GM21737 (cell line): Measurements from ENCODE around the gene NRIP2.
"Not testable (repeated sequence)": the region's sequence is repeated elsewhere in the genome, so short reads cannot be mapped to it uniquely, and the experiment has no call there.

Experiments used
- ATAC-seq: cut with Tn5 transposase; IDR thresholded peaks from one replicate; pipeline ENCODE4 v1.9.1; 2021; ENCODE audit warnings: mild to moderate bottlenecking, moderate library complexity; ENCODE audit not compliant: unreplicated experiment

Gene NRIP2, protein sequence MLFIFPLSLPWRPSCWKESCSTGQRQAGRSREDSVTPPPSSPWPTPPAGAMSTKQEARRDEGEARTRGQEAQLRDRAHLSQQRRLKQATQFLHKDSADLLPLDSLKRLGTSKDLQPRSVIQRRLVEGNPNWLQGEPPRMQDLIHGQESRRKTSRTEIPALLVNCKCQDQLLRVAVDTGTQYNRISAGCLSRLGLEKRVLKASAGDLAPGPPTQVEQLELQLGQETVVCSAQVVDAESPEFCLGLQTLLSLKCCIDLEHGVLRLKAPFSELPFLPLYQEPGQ

DNA sequence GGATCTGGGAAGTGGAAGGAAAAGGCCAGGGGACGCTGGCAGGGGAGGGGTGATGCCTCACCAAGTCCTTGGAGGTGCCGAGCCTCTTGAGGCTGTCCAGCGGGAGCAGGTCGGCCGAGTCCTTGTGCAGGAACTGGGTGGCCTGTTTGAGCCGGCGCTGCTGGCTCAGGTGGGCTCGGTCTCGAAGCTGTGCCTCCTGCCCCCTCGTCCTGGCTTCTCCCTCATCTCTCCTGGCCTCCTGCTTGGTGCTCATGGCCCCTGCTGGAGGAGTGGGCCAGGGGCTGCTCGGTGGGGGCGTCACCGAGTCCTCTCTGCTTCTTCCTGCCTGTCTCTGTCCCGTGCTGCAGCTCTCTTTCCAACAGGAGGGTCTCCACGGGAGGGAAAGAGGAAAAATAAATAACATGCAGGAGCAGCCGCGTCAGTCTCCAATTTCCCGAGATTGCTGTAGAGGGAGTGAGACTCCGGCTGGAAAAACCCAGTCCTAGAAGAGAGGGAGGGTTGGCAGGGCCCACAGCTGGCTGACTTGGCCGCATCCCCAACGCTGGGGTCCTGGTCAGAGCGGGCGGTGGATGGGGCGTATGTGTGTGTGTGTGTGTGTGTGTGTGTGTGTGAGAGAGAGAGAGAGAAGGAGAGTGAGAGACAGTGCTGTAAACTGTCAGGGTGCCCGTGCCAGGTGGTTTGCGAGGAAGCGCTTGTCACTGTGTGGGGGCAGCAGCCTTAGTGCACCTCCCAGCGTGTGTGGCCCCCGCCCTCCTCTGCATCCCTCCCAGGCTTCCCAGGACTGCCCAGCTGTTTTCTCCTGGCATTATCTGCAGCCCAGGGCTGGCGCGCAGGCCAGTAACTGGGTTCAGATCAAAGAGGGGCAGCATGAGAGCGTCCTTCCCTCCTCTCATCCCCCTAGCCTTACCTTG is at the start of gene NRIP2:
TSS of gene NRIP2 (minus strand) at position 455 of the 911 bp plus-strand sequence. CDS start at position 403, 52 bp downstream.
- ATAC-seq = no peak

DNA sequence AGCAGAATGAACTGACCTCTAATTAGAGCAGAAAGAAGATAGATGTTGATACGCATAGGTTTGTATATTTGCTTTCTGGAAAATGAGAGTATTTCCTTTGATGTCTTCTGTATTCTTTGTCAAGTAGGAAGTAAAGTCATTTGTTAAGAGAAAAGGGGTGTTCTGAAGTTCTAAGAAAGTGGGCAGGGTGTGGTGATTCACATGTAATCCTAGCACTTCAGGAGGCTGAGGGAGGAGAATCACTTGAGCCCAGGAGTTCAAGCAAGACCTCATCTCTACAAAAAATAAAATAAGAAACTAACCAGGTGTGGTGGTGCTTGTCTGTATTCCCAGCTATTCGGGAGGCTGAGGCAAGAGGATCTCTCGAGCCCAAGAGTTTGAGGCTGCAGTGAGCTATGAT is 45.0 kb upstream of the NRIP2 start:
- no peak for ATAC-seq

DNA sequence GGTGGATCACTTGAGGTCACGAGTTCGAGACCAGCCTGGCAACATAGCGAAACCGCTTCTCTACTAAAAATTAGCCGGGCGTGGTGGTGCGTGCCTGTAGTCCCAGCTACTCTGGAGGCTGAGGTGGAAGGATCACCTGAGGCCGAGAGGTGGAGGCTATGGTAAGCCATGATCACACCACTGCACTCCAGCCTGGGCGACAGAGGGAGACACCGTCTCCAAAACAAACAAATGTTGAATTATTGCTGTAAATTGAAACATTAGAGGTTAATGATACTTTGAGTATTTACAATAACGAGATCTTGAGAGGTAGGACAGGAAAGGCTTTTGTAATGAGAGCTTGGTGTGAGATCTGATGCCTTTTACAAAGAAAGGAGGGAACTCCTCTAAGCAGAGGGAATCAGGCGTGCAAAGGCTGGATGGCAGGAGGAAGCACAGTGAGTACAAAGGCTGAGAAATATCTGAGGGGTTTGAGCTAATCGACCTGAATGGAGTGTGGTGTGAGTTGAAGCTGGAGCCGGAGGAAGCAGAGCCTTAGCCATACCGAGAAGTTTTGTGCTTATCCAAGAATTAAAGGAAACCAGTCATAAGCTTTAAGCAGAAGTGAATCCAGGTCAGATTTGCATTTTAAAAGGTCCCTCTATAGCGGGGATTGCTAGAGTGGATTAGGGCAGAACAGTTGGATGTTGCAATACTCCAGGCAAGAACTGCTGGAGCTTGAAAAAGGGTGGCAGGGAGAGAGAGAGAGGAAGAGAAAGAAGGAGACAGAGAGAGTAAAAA is 43.3 kb upstream of the NRIP2 start:
- ATAC-seq = no peak

DNA sequence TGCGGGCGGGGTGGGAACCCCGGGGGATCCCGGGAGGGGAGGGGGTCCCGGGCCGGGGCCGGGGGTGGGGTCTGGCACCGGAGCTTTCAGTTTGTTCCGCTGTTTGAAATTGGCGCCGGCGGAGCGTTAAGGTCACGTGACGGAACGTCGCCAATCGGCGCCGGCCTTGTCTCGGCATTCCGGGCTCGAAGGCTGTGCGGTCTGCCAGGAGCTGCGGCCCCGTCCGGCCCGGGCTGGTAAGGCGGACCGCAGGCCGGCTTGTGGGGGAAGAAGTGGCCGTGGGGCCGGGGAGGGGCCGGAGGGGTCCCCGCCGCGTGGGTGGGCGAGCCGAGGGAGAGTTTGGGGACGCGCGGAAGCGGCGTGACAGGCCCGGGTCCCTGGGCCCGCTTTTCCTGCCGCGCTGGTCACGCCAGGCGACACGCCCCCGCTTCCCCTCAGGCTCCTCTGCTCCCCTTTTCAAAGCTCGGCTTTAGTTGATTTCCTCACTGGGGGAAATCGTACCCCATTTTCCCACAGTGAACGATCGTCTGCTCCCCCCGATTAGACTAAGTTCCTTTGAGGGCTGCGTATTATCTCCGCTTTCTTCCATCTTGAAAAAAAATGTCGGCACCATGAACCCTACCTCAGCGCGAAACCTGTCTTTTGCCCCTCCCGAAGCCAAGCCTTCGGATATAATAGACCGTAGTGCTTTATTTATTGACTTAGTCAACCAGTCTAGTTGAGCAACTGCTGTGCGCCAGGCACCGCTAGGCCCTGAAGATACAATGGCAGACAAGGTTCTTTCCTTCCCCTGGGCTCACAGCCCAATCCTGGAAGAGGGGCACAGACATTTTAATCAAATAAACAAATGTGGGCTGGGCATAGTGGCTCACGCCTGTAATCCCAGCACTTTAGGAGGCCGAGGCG is 42.5 kb upstream of the NRIP2 start, which contains the start of the genes FOXM1 and RHNO1:
TSS of gene FOXM1 (minus strand) at position 128 of the 906 bp plus-strand sequence. CDS start 2,696 bp downstream, outside the sequence.
TSS of gene RHNO1 (plus strand) at position 177 of the 906 bp plus-strand sequence. CDS start 8,144 bp downstream, outside the sequence.
- ATAC-seq = peak; percentile 74

DNA sequence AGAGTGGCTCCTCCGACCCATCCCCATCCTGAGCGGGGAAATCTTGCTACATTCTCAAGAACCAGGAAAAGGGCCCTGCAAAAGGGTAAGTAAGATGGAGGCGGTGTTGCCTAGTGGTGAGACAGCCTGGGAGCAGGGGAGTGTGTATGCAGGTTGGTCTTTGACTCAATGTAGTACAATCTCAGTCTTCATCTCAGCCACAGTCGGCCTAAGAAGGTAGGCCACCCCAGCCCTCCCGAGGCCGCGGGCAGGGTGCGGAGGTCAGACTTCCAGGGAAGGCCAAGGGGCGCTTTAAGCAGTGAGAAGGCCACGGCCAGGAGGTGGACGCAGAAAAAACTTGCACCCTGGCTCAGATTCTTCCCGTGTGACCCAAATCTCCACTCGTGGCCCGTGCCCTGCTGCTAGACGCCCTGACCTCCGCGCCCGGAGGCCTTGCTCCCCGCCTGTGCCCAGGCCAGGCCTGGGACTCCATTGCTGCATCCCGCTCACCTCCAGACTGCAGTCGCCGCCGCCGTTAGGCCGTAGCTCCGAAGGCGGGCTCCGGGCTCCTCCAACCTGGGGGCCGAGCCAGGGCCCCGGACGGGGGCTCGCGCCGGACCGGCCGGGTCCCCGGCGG is 41.7 kb upstream of the NRIP2 start:
- peak; percentile 6 for ATAC-seq

DNA sequence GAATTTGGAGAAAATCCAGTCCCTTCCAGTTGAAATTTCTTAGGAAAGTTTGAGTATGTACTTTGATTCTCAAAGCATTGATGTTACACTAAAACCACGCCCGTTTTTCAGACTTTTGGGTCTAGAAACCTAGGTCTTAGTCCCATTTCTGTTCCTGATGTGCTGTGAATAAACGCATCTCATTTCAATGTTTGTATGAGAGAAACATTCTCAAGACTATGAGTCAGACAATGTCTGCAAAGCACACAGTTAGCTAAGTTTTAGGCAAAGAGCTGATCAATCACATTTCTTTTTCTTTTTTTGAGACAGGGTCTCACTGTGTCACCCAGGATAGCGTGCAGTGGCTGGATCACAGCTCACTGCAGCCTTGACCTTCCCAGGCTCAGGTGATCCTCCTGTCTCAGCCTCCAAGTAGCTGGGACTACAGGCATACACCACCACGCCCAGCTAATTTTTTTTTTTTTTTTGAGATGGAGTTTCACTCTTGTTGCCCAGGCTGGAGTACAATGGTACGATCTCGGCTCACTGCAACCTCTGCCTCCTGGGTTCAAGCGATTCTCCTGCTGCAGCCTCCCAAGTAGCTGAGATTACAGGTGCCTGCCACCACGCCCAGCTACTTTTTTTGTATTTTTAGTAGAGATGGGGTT is 34.3 kb upstream of the NRIP2 start:
- not testable (repeated sequence) for ATAC-seq

DNA sequence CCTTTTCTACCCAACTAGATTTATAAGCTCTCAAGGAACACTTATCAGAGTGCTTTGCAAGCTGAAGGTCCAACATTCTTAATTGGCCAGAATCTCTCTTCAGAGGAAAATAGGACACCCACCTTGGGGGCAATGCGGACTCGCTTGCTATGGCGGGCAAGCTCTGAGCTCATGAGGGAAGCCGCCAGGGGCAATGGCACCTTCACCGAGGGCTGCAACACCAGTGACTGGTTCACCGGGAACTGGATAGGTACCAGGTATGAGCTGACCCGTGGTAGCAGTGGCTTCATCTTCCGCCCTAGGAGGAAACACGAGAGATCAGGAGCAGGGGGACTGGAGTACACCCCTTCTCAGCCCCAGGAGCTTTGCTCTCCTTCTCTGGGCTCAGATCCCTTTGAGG is 29.4 kb upstream of the NRIP2 start:
- no peak for ATAC-seq

DNA sequence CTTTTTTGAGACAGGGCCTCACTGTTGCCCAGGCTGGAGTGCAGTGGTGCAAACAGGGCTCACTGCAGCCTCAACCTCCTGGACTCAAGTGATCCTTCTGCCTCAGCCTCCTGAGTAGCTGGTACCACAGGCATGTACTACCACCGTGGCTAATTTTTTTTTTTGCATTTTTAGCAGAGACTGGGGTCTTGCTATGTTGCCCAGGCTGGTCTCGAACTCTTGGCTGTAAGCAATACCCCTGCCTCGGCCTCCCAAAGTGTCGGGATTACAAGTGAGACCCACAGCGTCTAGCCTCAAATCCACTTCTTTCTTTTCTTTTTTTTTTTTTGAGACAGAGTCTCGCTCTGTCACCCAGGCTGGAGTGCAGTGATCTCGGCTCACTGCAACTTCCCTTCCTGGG is 28.6 kb upstream of the NRIP2 start:
- not testable (repeated sequence) for ATAC-seq

DNA sequence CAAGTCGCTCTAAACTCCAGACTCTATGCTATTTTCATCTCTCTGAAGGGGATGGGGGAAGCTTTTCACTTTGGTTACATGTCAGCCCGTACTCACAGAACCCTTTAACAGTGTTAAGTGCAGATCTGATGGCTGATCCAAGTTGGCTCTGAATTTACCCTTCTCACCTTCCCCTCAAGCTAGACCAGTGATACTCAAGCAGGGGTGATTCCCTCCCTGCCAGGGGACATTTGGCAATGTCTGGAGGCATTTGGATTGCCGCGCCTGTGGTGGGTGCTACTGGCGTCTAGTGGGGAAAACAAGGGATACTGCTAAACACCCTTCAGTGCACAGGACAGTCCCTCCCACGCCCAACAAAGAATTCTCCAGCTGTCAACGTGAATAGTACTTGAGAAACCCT is 28.0 kb upstream of the NRIP2 start:
- no peak for ATAC-seq

DNA sequence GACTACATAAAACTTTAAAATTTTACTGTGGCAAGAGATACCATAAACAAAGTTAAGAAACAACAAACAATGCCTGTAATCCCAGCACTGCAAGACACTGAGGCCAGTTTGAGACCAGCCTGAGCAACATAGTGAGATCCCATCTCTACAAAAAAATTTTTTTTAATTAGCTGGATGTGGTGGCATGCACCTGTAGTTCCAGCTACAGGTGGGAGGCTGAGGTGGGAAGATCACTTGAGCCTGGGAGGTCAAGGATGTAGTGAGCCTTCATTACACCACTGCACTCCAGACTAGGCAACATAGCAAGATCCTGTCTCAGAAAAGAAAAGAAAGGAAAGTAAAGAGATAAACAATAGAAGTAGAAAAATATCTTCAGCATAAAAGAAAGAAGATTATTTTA is 25.3 kb upstream of the NRIP2 start:
- no peak for ATAC-seq

DNA sequence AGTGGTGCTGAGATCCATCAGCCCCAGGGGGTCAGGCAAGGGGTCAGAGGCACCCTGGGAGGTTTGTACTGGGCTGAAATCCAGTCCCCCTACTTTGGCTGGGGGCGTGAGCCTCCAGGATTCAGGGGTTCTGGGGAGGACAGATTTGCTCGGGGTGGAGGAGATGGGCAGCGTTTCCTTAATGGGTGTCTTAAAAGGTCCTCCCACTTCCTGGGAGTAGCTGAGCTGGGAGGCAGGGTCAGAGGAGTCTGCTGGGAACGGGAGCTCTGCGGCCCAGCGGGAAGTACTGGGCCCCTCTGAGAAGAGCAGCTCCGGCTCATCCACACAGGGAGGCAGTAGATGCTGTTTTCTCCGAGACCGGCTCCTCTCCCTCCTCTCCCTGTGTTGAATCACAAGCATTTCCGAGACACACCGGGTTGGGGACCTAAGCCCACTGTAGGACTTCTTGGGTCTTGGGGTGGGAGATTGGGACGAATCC is 24.1 kb upstream of the NRIP2 start:
- ATAC-seq = no peak

DNA sequence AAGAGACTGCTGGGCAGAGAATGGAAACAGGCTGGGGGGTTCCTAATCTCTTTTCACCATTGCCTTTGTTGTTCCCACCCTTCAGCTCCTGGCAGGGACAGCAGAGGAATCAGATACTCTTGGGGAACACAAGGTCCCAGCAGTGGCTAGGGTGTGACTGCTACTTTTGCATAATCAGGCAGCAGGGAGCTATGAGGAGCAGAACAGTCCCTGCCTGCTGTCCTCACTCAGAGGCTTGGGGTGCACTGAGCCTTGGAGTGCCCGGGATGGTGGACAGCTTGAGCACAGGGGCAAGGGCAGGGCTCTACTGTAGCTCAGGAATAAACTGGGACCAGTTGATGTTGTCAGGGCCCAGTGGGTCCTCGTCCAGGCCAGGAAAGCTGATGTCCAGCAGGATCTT is 23.5 kb upstream of the NRIP2 start:
- ATAC-seq = no peak

DNA sequence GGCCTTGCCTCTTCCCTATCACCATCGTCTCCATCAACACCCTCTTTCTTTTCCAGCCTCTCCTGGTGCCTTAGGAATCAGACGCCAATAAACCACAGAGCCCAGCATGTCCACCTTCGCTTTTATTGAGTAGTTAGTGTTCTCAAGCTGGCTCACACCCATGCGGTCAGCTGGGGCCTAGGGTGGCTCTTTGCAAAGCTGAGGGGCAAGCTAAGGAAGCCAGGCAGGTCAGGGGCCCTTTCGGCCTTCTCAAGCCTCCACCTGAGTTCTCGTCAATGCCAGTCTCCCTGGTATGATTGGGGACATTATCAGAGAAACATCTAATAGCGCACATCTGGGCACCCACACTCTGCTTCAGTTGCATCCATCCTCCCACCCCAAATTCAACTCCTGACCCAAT is 22.7 kb upstream of the NRIP2 start:
- no peak for ATAC-seq

DNA sequence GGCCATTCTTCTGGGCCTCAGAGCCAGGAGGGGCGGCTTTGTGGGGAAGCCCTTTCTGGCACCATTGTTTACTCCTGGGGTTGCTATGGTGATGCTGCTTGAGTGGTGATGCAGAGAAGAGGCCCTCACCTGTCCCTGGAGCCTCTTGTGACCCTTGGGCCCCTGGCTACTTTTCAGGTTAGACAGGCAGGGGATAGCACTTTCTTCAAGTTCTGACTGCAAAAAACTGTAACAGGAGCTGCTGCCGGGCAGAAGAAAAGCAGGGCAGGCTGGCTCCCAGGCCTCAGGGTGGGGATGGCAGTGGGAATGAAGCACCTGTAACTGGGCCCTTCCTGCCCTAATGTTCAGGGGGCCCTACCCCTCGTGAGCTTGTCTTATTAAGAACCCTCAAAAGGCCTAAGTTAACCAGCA is 22.2 kb upstream of the NRIP2 start, which contains the start of gene TEX52:
TSS of gene TEX52 (minus strand) at position 19 of the 411 bp plus-strand sequence. CDS start at position 6, 13 bp downstream.
- ATAC-seq = no peak

DNA sequence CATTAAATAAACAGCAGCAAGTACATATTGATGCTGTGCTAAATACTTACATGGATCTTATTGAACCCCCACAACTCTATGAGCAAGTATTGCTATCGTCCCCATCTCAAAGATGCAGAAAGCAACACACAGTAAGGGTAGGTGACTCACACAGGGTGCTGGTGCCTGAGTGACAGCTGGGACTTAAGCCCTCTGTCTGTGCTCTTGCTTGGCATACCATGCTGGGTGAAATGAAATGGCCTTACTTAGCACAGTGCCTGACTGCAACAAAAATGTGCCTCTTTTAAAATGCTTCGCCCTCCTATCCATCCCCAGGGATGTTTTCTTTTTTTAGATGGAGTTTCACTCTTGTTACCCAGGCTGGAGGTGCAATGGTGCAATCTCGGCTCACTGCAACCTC is 21.2 kb upstream of the NRIP2 start:
- no peak for ATAC-seq

DNA sequence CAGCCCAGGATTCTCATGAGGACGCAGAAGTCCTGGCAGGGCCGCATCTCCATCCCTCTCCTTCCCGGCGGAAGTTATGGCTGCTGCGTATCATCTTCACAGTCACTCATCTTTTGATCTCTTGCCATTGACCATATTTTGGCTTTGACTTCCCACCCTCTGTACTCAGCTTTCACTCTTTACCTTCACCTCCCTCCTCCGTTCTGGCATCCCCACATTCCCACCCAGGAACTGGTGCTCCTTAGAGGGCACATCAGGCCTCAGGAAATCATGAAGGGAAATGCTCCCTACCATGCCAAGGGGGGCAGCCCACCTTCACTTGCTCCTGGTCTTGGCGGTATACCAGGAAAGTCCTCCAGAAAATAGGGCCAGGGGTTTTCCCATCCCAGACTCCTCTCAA is 20.7 kb upstream of the NRIP2 start:
- no peak for ATAC-seq

DNA sequence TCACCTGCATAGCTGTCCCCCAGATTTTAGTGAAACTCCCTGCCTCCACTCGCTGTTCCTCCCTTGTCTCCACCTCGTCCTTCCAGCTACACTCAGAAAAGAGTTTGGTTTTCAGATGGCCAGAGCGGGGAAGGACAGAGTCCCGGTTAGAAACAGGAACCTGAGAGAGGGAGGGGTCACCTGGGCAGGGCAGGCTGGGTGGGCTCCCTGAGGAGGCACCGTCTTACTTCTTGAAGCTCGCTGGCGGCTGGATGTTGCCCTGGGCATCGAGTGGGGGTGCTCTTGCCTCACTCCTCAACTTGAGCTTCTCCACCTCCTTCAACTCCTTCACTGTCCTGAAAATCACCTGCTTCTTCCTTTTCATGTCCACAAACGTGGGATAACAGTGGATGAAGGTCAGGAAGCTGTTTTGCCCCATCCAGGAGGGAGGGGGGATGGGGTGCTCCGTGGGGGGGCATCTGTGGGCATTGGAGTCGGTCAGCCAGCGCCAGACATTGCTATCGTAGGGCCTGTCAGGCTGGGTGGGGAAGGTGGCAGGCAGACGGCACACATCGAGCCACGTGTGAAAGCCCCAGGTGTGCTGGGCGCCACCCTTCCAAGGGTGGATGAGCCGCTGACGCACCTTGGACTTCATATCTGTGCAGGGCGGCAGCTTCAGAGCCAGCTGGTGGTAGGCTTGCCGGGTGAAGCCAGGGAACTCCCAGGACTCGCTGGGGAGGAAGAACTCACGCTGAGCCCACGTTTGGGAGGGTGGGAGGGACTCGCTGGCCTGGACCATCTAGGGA is 20.0 kb upstream of the NRIP2 start:
- ATAC-seq = no peak

DNA sequence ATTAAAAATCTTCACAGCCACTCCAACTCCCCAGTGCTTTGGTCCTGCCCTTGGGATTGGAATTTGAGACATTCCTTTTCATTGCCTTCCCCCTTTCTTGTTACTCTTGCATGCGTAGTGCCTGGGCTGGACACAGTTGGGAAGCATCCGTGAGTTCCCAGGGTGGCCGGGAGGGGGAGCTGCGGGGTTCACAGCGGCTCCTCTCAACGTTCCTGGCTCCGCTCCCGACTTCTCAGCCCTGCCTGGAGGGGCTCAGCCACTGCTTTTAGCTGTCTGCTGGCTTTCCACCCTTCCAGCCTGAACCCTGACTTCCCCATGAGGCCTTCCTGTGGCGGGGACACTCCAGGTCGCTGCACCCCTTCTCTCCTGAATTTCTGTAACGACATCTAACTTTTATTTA is 18.8 kb upstream of the NRIP2 start:
- no peak for ATAC-seq
